ENCODE results near the gene MCM10.

- TF ChIP-seq SIN3A (IDR thresholded peaks at IDR 0.05; ENCODE audit: borderline replicate concordance, insufficient read depth, low read depth, low read length) (no peak), REST (IDR thresholded peaks at IDR 0.05; ENCODE audit: insufficient read depth in 1 of 2, low read depth in 2 of 2, low read length in 1 of 2) (no peak), CTCF (IDR thresholded peaks at IDR 0.05) (no peak), POLR2AphosphoS5 (IDR thresholded peaks at IDR 0.05; ENCODE audit: low read depth, low read length) (no peak), TCF7L2 (IDR thresholded peaks at IDR 0.05; ENCODE audit: low read depth, low read length) (no peak)
Observed at GRCh38 chr10:13117841-13118783, 43.2 kb upstream of the MCM10 start.

Measured in Panc1 (cell line).